ENCODE results near the gene GABARAPL1. TPM values are rescaled to one million over a fixed set of nuclear protein-coding genes. Genes with fewer than 3 reads are reported as not detected.

Gene GABARAPL1
- polyA plus RNA-seq, 1 of the 3 experiments (the other 2 are of a cell fraction), result 9.2 TPM

GRCh38 chr12:10189653-10190052 lies 23.0 kb upstream of the GABARAPL1 start:
- Histone ChIP-seq H3K36me3 (replicated peaks in 1 of 2; ENCODE audit: control insufficient read depth in 1 of 2, insufficient read depth in 2 of 2, low read length in 1 of 2) (no peaks in the 10 kb centered on the region), H4K20me1 (ENCODE audit: insufficient read depth) (no peaks in the 10 kb centered on the region), H3K79me2 (ENCODE audit: insufficient read depth) (no peaks in the 10 kb centered on the region), H2AFZ (ENCODE audit: low read depth) (no peak overlapping the region), H3K4me1 (ENCODE audit: control insufficient read depth in 1 of 2, insufficient read depth in 2 of 2, low read depth in 1 of 2, low read length in 1 of 2) (no peaks in the 10 kb centered on the region), H3K4me2 (no peak overlapping the region), H3K9me2 (no peaks in the 10 kb centered on the region), H3F3A (replicated peaks; ENCODE audit: insufficient read depth) (no peaks in the 10 kb centered on the region), H3K27ac (ENCODE audit: low read depth in 2 of 2, low read length in 1 of 2) (no peak overlapping the region), H3K27me3 (ENCODE audit: insufficient read depth) (peaks cover 27% of the 10 kb centered on the region; the same call in 1 of the 2 replicates), H3K9ac (no peak overlapping the region), H3K4me3 (ENCODE audit: low read depth in 2 of 2, low read length in 1 of 2) (no peak overlapping the region), H3K9me3 (no peaks in the 10 kb centered on the region)
- TF ChIP-seq FOXJ3 (CRISPR knock-in tag; IDR thresholded peaks at IDR 0.05), result no peak
- TF ChIP-seq ZBTB33 (IDR thresholded peaks at IDR 0.05; ENCODE audit: borderline replicate concordance, low read depth), result no peak
- TF ChIP-seq MAX (IDR thresholded peaks at IDR 0.05; ENCODE audit: low read depth), result no peak
- TF ChIP-seq TAF1 (IDR thresholded peaks at IDR 0.05; ENCODE audit: borderline replicate concordance, low read depth, low read length), result no peak
- TF ChIP-seq GABPA (IDR thresholded peaks at IDR 0.05; ENCODE audit: low read depth), result no peak
- no peak for TF ChIP-seq RXRA (IDR thresholded peaks at IDR 0.05; ENCODE audit: borderline replicate concordance, low read depth)
- TF ChIP-seq JUND (IDR thresholded peaks at IDR 0.05), result no peak
- TF ChIP-seq FOSL2 (IDR thresholded peaks at IDR 0.05; ENCODE audit: borderline replicate concordance, low read depth), result no peak
- TF ChIP-seq RAD21 (IDR thresholded peaks at IDR 0.05; ENCODE audit: low read length), result no peak
- no peak for DNase-seq
- ChIA-PET POLR2A (no interaction called here), CTCF (interaction anchor here (0.7 to 6.5 kb wide), 6 partner anchors 19 to 439 kb away, joined by 3 to 48 read pairs (median 4); no protein-coding TSS in a partner anchor)
- WGBS (ENCODE audit: low lambda C conversion rate), result 22% methylated on average over 5 of the region's 5 CpGs

- ChIA-PET POLR2A (no interaction called here), CTCF (interaction anchor here (0.7 to 6.5 kb wide), 8 partner anchors 21 to 440 kb away, joined by 3 to 48 read pairs (median 4); no protein-coding TSS in a partner anchor)
- no peaks in the 10 kb centered on the region for H3F3A ChIP-seq (replicated peaks; ENCODE audit: insufficient read depth)
- H2AFZ ChIP-seq (ENCODE audit: low read depth), result no peak overlapping the region
- no peak overlapping the region for H3K9ac ChIP-seq
- H3K4me3 ChIP-seq (ENCODE audit: low read depth in 2 of 2, low read length in 1 of 2), result no peak overlapping the region
- H3K9me2 ChIP-seq, result no peaks in the 10 kb centered on the region
- TF ChIP-seq NRF1 (IDR thresholded peaks at IDR 0.05; ENCODE audit: low read depth, low read length) (no peak), TAF1 (IDR thresholded peaks at IDR 0.05; ENCODE audit: borderline replicate concordance, low read depth, low read length) (no peak), GATA2 (CRISPR knock-in tag; IDR thresholded peaks at IDR 0.05) (peak; percentile 60), CTCF (IDR thresholded peaks at IDR 0.05) (peak; percentile 69), RAD21 (IDR thresholded peaks at IDR 0.05; ENCODE audit: low read length) (peak; percentile 72), NFIC (IDR thresholded peaks at IDR 0.05; ENCODE audit: borderline replicate concordance) (no peak), EP300 (IDR thresholded peaks at IDR 0.05; ENCODE audit: borderline replicate concordance in 1 of 2, low read depth in 1 of 2, low read length in 1 of 2) (no peak), MEF2A (IDR thresholded peaks at IDR 0.05; ENCODE audit: borderline replicate concordance, low read depth) (no peak), YY1 (IDR thresholded peaks at IDR 0.05; ENCODE audit: low read depth) (no peak), SMC3 (IDR thresholded peaks at IDR 0.05; ENCODE audit: low read depth, low read length) (peak; percentile 43), REST (IDR thresholded peaks at IDR 0.05; ENCODE audit: low read depth, low read length) (no peak)
- H4K20me1 ChIP-seq (ENCODE audit: insufficient read depth), result no peaks in the 10 kb centered on the region
- no peaks in the 10 kb centered on the region for H3K4me1 ChIP-seq (ENCODE audit: control insufficient read depth in 1 of 2, insufficient read depth in 2 of 2, low read depth in 1 of 2, low read length in 1 of 2)
- no peak overlapping the region for H3K4me2 ChIP-seq
- H3K27ac ChIP-seq (ENCODE audit: low read depth in 2 of 2, low read length in 1 of 2), result no peak overlapping the region
- no peaks in the 10 kb centered on the region for H3K36me3 ChIP-seq (replicated peaks in 1 of 2; ENCODE audit: control insufficient read depth in 1 of 2, insufficient read depth in 2 of 2, low read length in 1 of 2)
- WGBS (ENCODE audit: low lambda C conversion rate), result 5% methylated on average over 13 of the region's 13 CpGs
- DNase-seq, result peak; percentile 60
- H3K9me3 ChIP-seq, result no peaks in the 10 kb centered on the region
- no peaks in the 10 kb centered on the region for H3K79me2 ChIP-seq (ENCODE audit: insufficient read depth)
- peaks cover 29% of the 10 kb centered on the region; the same call in 1 of the 2 replicates for H3K27me3 ChIP-seq (ENCODE audit: insufficient read depth)
Observed at GRCh38 chr12:10190558-10191388, 21.9 kb upstream of the GABARAPL1 start.

Data from SK-N-SH (cell line).